ENCODE data around the gene SH3BGR. TPM values are rescaled to one million over a fixed set of nuclear protein-coding genes. Genes with fewer than 3 reads are reported as not detected.

Gene SH3BGR
- total RNA-seq, 4 donors from 2014 or later, result 0.75 to 116 (median 4.2) TPM

DNA sequence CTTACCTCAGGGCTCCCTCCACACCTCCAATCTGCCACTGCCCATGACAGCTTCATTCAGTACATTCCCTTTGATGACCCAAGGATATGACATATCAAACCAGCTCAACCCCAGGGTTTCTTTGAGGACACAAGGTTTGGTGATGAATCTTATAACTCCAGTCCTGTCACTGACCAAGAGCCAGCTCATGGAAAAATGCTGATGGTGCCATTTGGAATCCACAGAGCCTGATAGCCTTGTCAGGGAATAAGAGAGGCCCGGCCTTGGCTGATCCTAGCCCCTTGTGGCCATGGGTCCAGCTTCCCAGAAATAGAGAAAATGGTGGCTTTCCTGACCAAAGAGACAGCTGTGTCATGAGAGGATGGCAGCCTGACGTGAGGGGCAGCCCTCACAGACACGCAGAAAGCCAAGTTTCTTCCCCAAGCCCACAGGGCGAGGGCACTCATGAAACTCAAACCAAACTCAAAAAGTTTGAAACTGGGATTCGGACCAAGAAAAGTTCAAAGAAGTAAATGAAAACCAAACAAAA lies 75.4 kb downstream of the SH3BGR start:
- intact Hi-C loops (cut with DNase I), result loop anchor here (5.0 kb wide), 1 partner anchor 185 kb away; no protein-coding TSS in a partner anchor
- H3K9me3 ChIP-seq, result no peaks in the 10 kb centered on the region
- 57 to 70% methylated on average over 3 to 5 of the region's 5 CpGs for WGBS, 2 donors
- TF ChIP-seq, protein P1, sequence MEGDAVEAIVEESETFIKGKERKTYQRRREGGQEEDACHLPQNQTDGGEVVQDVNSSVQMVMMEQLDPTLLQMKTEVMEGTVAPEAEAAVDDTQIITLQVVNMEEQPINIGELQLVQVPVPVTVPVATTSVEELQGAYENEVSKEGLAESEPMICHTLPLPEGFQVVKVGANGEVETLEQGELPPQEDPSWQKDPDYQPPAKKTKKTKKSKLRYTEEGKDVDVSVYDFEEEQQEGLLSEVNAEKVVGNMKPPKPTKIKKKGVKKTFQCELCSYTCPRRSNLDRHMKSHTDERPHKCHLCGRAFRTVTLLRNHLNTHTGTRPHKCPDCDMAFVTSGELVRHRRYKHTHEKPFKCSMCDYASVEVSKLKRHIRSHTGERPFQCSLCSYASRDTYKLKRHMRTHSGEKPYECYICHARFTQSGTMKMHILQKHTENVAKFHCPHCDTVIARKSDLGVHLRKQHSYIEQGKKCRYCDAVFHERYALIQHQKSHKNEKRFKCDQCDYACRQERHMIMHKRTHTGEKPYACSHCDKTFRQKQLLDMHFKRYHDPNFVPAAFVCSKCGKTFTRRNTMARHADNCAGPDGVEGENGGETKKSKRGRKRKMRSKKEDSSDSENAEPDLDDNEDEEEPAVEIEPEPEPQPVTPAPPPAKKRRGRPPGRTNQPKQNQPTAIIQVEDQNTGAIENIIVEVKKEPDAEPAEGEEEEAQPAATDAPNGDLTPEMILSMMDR (IDR thresholded peaks at IDR 0.05), result no peak
- no peak for TF ChIP-seq POLR2A (IDR thresholded peaks at IDR 0.05)
- H3K27ac ChIP-seq, result no peak overlapping the region
- peaks cover 0 to 11% (median 0%) of the 10 kb centered on the region in 4 donors for H3K27me3 ChIP-seq
- peaks cover 0 to 16% (median 3%) of the 10 kb centered on the region in 3 donors for H3K4me1 ChIP-seq
- H3K36me3 ChIP-seq, result no peaks in the 10 kb centered on the region
- no peak overlapping the region for H3K4me3 ChIP-seq
- DNase-seq, result no peak

- Histone ChIP-seq H3K4me1 (peaks cover 0 to 16% (median 3%) of the 10 kb centered on the region in 3 donors), H3K9me3 (no peaks in the 10 kb centered on the region), H3K27ac (peak overlapping the region in 1 of 4 donors; percentile 24), H3K4me3 (no peak overlapping the region), H3K27me3 (peaks cover 0 to 11% (median 0%) of the 10 kb centered on the region in 4 donors), H3K36me3 (no peaks in the 10 kb centered on the region)
- DNase-seq, result no peak
- intact Hi-C loops (cut with DNase I), result loop anchor here (5.0 kb wide), 1 partner anchor 184 kb away; no protein-coding TSS in a partner anchor
- 18% methylated on average over 6 to 7 of the region's 8 CpGs for WGBS, 2 donors
- TF ChIP-seq, protein P1 (IDR thresholded peaks at IDR 0.05), result no peak
- no peak for TF ChIP-seq POLR2A (IDR thresholded peaks at IDR 0.05)
These were observed 76.1 kb downstream of the SH3BGR start for GRCh38 chr21:39527664-39528381.

- H3K27me3 ChIP-seq, result peaks cover 0 to 11% (median 0%) of the 10 kb centered on the region in 4 donors
- H3K9me3 ChIP-seq, result no peaks in the 10 kb centered on the region
- no peak for DNase-seq
- TF ChIP-seq, protein P1 (IDR thresholded peaks at IDR 0.05), result no peak
- no peak for TF ChIP-seq POLR2A (IDR thresholded peaks at IDR 0.05)
- H3K36me3 ChIP-seq, result no peaks in the 10 kb centered on the region
- no peak overlapping the region for H3K4me3 ChIP-seq
- intact Hi-C loops (cut with DNase I), result loop anchor here (5.0 kb wide), 1 partner anchor 183 kb away; no protein-coding TSS in a partner anchor
- no peak overlapping the region for H3K27ac ChIP-seq
- H3K4me1 ChIP-seq, result peaks cover 0 to 16% (median 3%) of the 10 kb centered on the region in 3 donors
- no CpG with 5 or more reads among the region's 4 CpGs for WGBS, 2 donors
These were observed 77.3 kb downstream of the SH3BGR start for GRCh38 chr21:39529026-39529425.

GRCh38 chr21:39531064-39531463 lies 79.3 kb downstream of the SH3BGR start:
- Histone ChIP-seq H3K4me1 (peaks cover 0 to 16% (median 3%) of the 10 kb centered on the region in 3 donors), H3K9me3 (no peaks in the 10 kb centered on the region), H3K27me3 (peaks cover 0 to 11% (median 0%) of the 10 kb centered on the region in 4 donors), H3K27ac (no peak overlapping the region), H3K4me3 (no peak overlapping the region), H3K36me3 (no peaks in the 10 kb centered on the region)
- no peak for TF ChIP-seq POLR2A (IDR thresholded peaks at IDR 0.05)
- 46 to 59% methylated on average over 8 of the region's 8 CpGs for WGBS, 2 donors
- intact Hi-C loops (cut with DNase I), result no loop called here
- DNase-seq, result no peak

DNA sequence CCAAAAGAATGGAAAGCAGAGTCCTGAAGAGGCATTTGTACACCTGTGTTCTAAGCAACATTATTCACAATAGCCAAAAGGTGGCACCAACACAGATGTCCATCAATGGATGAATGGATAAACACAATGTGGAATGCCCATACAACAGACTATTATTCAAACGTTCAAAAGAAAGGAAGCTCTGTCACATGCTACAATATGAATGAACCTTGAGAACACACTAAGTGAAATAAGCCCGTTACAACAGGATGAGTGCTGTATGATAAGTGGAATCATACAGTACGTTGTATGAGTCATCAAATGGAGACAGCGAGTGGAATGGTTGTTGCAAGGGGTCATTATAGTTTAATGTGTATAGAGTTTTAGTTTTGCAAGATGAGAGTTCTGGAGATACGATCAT lies 80.1 kb downstream of the SH3BGR start:
- 45 to 57% methylated on average over 5 of the region's 5 CpGs for WGBS, 2 donors
- peaks cover 0 to 16% (median 3%) of the 10 kb centered on the region in 3 donors for H3K4me1 ChIP-seq
- no peak overlapping the region for H3K27ac ChIP-seq
- no peak for DNase-seq
- no peak overlapping the region for H3K4me3 ChIP-seq
- H3K36me3 ChIP-seq, result no peaks in the 10 kb centered on the region
- H3K27me3 ChIP-seq, result peaks cover 0 to 15% (median 0%) of the 10 kb centered on the region in 4 donors
- intact Hi-C loops (cut with DNase I), result no loop called here
- TF ChIP-seq, protein P1 (IDR thresholded peaks at IDR 0.05), result no peak
- TF ChIP-seq POLR2A (IDR thresholded peaks at IDR 0.05), result no peak
- H3K9me3 ChIP-seq, result no peaks in the 10 kb centered on the region

All from esophagus squamous epithelium (tissue), 5 donors.